22Rv1 (cell line): ENCODE results near the gene LAP3.

ENCODE experiments used
- CTCF ChIP-seq: fragments of 450-650 bp; IDR thresholded peaks from 2 replicates; pipeline ENCODE4 v1.5.1; 2017; ENCODE audit warnings: mild to moderate bottlenecking
- ZFX ChIP-seq: fragments of 450-650 bp; IDR thresholded peaks from 2 replicates; pipeline ENCODE4 v1.6.1; 2017; ENCODE audit warnings: antibody characterized with exemption, borderline replicate concordance

GRCh38 chr4:17633600-17633999 is 56.6 kb downstream of the LAP3 start:
- TF ChIP-seq CTCF (no peak), ZFX (no peak)
